Astrocyte (in vitro differentiated cells and primary cell): Measurements from ENCODE around the gene ELAVL2. TPM values are rescaled to one million over a fixed set of nuclear protein-coding genes. Genes with fewer than 3 reads are reported as not detected.

Experiments
- DNase-seq: peaks from one replicate; pipeline ENCODE4 v3.0.0-alpha.2; 2010; ENCODE audit warnings: low read depth
- FAIRE-seq: peaks from 2 replicates; lab custom pipeline; 2011; peaks lifted over from hg19 to GRCh38; lab: Jason Lieb, UNC
- H2AFZ ChIP-seq: 2 replicates; pipeline ENCODE4 v1.6.0; 2012; ENCODE audit warnings: low read depth, low read length, inconsistent platforms
- H3K27ac ChIP-seq: 2 replicates; pipeline ENCODE4 v1.5.1; 2011; ENCODE audit warnings: low read depth, low read length, inconsistent platforms
- H3K27me3 ChIP-seq: 2 replicates; pipeline ENCODE4 v1.6.0; 2011; ENCODE audit warnings: low read length, inconsistent platforms; ENCODE audit not compliant: insufficient read depth
- H3K36me3 ChIP-seq: 2 replicates; pipeline ENCODE4 v1.5.1; 2011; ENCODE audit warnings: low read length, inconsistent platforms; ENCODE audit not compliant: insufficient read depth
- H3K4me1 ChIP-seq: 2 replicates; pipeline ENCODE4 v1.5.1; 2011; ENCODE audit warnings: low read length, inconsistent platforms; ENCODE audit not compliant: insufficient read depth
- H3K4me2 ChIP-seq: 2 replicates; pipeline ENCODE4 v1.6.0; 2012; ENCODE audit warnings: low read length, inconsistent platforms
- H3K4me3 ChIP-seq: 2 replicates; pipeline ENCODE4 v1.5.1; 2011; ENCODE audit warnings: low read depth, mild to moderate bottlenecking, low read length, inconsistent platforms; ENCODE audit not compliant: insufficient read depth
- H3K79me2 ChIP-seq: 2 replicates; pipeline ENCODE4 v1.6.0; 2012; ENCODE audit warnings: mild to moderate bottlenecking, low read length, inconsistent platforms; ENCODE audit not compliant: insufficient read depth
- H3K9ac ChIP-seq: 2 replicates; pipeline ENCODE4 v1.6.0; 2012; ENCODE audit warnings: mild to moderate bottlenecking, low read length, inconsistent platforms
- H3K9me3 ChIP-seq: 2 replicates; pipeline ENCODE4 v1.5.1; 2012; ENCODE audit warnings: low read depth, mild to moderate bottlenecking, low read length, inconsistent platforms; ENCODE audit not compliant: insufficient read depth
- H4K20me1 ChIP-seq: 2 replicates; pipeline ENCODE4 v1.6.0; 2012; ENCODE audit warnings: low read length, inconsistent platforms; ENCODE audit not compliant: insufficient read depth
- H3K27ac Mint-ChIP-seq: one replicate; pipeline ENCODE4 v1.8.0; 2021; ENCODE audit warnings: mild to moderate bottlenecking, mixed read lengths; ENCODE audit not compliant: unreplicated experiment
- H3K27me3 Mint-ChIP-seq: one replicate; pipeline ENCODE4 v1.8.0; 2021; ENCODE audit warnings: low read depth, mixed read lengths; ENCODE audit not compliant: unreplicated experiment
- H3K36me3 Mint-ChIP-seq: one replicate; pipeline ENCODE4 v1.8.0; 2021; ENCODE audit warnings: low read depth, mixed read lengths; ENCODE audit not compliant: unreplicated experiment
- H3K4me1 Mint-ChIP-seq: one replicate; pipeline ENCODE4 v1.8.0; 2021; ENCODE audit warnings: low read depth, mixed read lengths; ENCODE audit not compliant: unreplicated experiment
- H3K4me3 Mint-ChIP-seq: one replicate; pipeline ENCODE4 v1.8.0; 2021; ENCODE audit warnings: mild to moderate bottlenecking, moderate library complexity, mixed read lengths; ENCODE audit not compliant: unreplicated experiment
- H3K9me3 Mint-ChIP-seq: one replicate; pipeline ENCODE4 v1.8.0; 2021; ENCODE audit warnings: mild to moderate bottlenecking, mixed read lengths; ENCODE audit not compliant: unreplicated experiment
- EZH2 ChIP-seq: IDR thresholded peaks from 2 replicates; pipeline ENCODE4 v1.6.1; 2012; ENCODE audit warnings: mild to moderate bottlenecking, low read length, inconsistent platforms; ENCODE audit not compliant: insufficient read depth
- total RNA-seq: library from RNA; stranded (reverse); gene quantifications from 2 replicates; pipeline ENCODE4 v1.2.1, GENCODE V29; 2021
- TF ChIP-seq, protein P1 (sequence below): IDR thresholded peaks from 2 replicates; pipeline ENCODE4 v1.5.1; 2011; ENCODE audit warnings: low read depth, mild to moderate bottlenecking, inconsistent platforms, low read length, moderate library complexity; ENCODE audit not compliant: insufficient read depth

Gene ELAVL2
- total RNA-seq, 1 donor from 2014 or later: 22.2 TPM

DNA sequence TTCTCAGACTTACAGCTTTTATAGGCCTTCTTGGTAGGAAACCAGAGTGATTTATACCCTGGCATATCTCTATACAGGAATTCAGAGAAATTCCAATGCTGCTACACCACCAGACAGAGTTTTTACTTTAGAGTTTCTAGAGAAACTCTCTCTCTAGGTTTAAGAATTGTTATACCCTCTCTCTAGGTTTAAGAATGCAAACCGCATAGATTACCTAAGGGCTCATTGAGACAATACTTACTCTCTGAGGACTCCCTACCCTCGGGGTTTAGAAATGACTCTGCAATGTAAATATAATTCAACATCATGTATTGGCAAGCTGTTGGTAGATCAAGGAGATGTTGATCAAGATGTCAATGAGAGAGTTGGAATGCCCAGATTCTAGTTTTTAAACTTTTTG, 15.3 kb upstream of the ELAVL2 start:
- Mint-ChIP-seq H3K27me3 (peaks cover 1% of the 10 kb centered on the region), H3K4me1 (peaks cover 6% of the 10 kb centered on the region), H3K4me3 (no peak overlapping the region), H3K27ac (no peak overlapping the region), H3K9me3 (no peaks in the 10 kb centered on the region), H3K36me3 (no peaks in the 10 kb centered on the region)
- no peak for TF ChIP-seq EZH2
- TF ChIP-seq, protein P1, sequence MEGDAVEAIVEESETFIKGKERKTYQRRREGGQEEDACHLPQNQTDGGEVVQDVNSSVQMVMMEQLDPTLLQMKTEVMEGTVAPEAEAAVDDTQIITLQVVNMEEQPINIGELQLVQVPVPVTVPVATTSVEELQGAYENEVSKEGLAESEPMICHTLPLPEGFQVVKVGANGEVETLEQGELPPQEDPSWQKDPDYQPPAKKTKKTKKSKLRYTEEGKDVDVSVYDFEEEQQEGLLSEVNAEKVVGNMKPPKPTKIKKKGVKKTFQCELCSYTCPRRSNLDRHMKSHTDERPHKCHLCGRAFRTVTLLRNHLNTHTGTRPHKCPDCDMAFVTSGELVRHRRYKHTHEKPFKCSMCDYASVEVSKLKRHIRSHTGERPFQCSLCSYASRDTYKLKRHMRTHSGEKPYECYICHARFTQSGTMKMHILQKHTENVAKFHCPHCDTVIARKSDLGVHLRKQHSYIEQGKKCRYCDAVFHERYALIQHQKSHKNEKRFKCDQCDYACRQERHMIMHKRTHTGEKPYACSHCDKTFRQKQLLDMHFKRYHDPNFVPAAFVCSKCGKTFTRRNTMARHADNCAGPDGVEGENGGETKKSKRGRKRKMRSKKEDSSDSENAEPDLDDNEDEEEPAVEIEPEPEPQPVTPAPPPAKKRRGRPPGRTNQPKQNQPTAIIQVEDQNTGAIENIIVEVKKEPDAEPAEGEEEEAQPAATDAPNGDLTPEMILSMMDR: no peak
- H3K4me1 ChIP-seq: no peaks in the 10 kb centered on the region
- no peaks in the 10 kb centered on the region for H4K20me1 ChIP-seq
- no peaks in the 10 kb centered on the region for H3K27me3 ChIP-seq
- H3K9ac ChIP-seq: no peak overlapping the region
- H3K4me3 ChIP-seq: no peak overlapping the region
- DNase-seq: no peak
- no peak overlapping the region for H2AFZ ChIP-seq
- no peaks in the 10 kb centered on the region for H3K9me3 ChIP-seq
- no peaks in the 10 kb centered on the region for H3K79me2 ChIP-seq
- no peak overlapping the region for H3K27ac ChIP-seq
- no peak for FAIRE-seq
- no peaks in the 10 kb centered on the region for H3K36me3 ChIP-seq
- no peak overlapping the region for H3K4me2 ChIP-seq

DNA sequence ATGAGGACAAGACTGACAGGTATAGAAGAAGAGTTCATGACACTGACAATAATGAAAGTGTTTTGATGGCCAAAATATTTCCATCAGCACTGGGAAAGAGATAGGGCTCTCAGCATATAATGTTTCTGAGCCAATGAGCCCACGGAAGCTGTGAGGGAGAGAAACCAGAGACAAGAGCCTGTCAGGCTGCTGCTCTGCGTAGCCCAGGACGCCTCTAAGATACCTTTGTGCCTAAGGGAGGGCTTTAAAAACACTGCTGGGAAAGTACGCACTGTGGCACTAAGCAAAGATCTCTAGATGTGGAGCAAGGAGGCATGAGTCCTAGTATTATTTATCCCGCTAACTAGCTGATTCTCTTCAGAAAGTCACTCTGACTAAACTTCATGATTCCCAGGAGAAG, 11.0 kb upstream of the ELAVL2 start:
- Histone ChIP-seq H2AFZ (no peak overlapping the region), H3K27me3 (peaks cover 1% of the 10 kb centered on the region), H3K9ac (no peak overlapping the region), H3K4me1 (no peaks in the 10 kb centered on the region), H3K79me2 (no peaks in the 10 kb centered on the region), H3K4me3 (no peak overlapping the region), H3K36me3 (no peaks in the 10 kb centered on the region), H3K27ac (no peak overlapping the region), H3K4me2 (no peak overlapping the region), H3K9me3 (no peaks in the 10 kb centered on the region), H4K20me1 (no peaks in the 10 kb centered on the region)
- Mint-ChIP-seq H3K9me3 (no peaks in the 10 kb centered on the region), H3K27ac (no peak overlapping the region), H3K4me3 (no peak overlapping the region), H3K27me3 (peaks cover 8% of the 10 kb centered on the region), H3K36me3 (no peaks in the 10 kb centered on the region), H3K4me1 (no peaks in the 10 kb centered on the region)
- no peak for DNase-seq
- TF ChIP-seq EZH2: no peak
- TF ChIP-seq, protein P1: no peak
- FAIRE-seq: no peak

DNA sequence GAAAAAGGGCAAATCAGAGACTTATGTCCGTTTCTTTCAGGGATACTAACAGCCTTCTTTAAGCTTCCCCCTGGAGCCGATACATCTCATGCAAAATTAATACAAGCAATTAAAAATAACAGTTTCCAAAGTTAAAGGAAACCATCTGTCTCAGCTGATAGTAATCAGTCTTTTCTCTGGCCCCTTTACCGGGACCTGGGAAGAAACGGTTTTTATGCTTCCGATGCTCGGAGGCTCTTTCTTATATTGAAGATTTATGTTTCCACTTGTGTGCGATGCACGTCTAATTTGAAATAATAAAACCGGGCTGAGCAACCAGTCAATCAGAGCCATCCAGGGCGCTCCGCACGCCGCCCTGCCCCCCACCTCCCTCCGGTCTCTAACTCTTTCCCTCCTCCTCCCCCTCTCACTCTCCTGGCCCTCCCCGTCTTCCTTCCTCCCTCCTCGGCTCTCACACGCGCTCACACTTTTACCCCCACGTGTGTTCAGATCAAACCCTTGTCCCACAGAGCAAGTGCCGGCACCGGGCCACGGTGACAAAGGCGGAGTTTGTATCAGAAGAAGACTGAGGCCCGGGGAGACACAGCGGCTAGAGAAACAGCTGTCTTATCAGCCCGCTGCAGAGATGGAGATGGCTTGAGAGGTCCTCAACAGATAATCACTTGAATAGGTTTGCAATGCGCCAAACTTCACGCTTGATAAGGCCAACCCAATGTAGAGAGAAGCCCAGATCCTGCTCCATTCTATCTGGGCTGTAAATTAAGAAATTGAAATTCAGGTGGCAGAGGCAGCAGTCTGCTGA, 5.1 kb upstream of the ELAVL2 start:
- no peak overlapping the region for H2AFZ ChIP-seq
- FAIRE-seq (no peak), DNase-seq (no peak)
- Mint-ChIP-seq H3K4me1 (peaks cover 5% of the 10 kb centered on the region), H3K27me3 (peaks cover 37% of the 10 kb centered on the region), H3K4me3 (peak overlapping the region; percentile 79), H3K27ac (no peak overlapping the region), H3K9me3 (no peaks in the 10 kb centered on the region), H3K36me3 (no peaks in the 10 kb centered on the region)
- H3K4me3 ChIP-seq: no peak overlapping the region
- H3K27ac ChIP-seq: no peak overlapping the region
- H3K36me3 ChIP-seq: no peaks in the 10 kb centered on the region
- no peaks in the 10 kb centered on the region for H4K20me1 ChIP-seq
- H3K4me2 ChIP-seq: peak overlapping the region; percentile 62
- H3K79me2 ChIP-seq: no peaks in the 10 kb centered on the region
- TF ChIP-seq EZH2: no peak
- TF ChIP-seq, protein P1: no peak
- no peaks in the 10 kb centered on the region for H3K9me3 ChIP-seq
- no peaks in the 10 kb centered on the region for H3K4me1 ChIP-seq
- H3K27me3 ChIP-seq: peaks cover 24% of the 10 kb centered on the region
- no peak overlapping the region for H3K9ac ChIP-seq
